Measurements from ENCODE around the gene ASMTL.

GRCh38 chrX:1481636-1482529 is 29.2 kb upstream of the ASMTL start:
- TF ChIP-seq, protein P1, sequence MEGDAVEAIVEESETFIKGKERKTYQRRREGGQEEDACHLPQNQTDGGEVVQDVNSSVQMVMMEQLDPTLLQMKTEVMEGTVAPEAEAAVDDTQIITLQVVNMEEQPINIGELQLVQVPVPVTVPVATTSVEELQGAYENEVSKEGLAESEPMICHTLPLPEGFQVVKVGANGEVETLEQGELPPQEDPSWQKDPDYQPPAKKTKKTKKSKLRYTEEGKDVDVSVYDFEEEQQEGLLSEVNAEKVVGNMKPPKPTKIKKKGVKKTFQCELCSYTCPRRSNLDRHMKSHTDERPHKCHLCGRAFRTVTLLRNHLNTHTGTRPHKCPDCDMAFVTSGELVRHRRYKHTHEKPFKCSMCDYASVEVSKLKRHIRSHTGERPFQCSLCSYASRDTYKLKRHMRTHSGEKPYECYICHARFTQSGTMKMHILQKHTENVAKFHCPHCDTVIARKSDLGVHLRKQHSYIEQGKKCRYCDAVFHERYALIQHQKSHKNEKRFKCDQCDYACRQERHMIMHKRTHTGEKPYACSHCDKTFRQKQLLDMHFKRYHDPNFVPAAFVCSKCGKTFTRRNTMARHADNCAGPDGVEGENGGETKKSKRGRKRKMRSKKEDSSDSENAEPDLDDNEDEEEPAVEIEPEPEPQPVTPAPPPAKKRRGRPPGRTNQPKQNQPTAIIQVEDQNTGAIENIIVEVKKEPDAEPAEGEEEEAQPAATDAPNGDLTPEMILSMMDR (IDR thresholded peaks at IDR 0.05), result no peak
- TF ChIP-seq EZH2phosphoT487 (IDR thresholded peaks at IDR 0.05), result no peak
